HL-60 (cell line): ENCODE data around the gene FRMD3.

Experiments used
- DNase-seq, 2 experiments: peaks; one replicate each; pipeline ENCODE4 v3.0.0-alpha.2; 2010 to 2020; ENCODE audit warnings: low read depth in 1 of 2, low spot score in 1 of 2
- H3K27ac ChIP-seq: fragments of 250-450 bp; sonication (Bioruptor Pico); replicated peaks from 2 replicates; pipeline ENCODE4 v1.5.1; 2020; ENCODE audit warnings: mild to moderate bottlenecking, moderate library complexity
- H3K27me3 ChIP-seq: fragments of 250-450 bp; sonication (Bioruptor Pico); 2 replicates; pipeline ENCODE4 v1.5.1; 2021; ENCODE audit warnings: mild to moderate bottlenecking, moderate library complexity; ENCODE audit not compliant: insufficient read depth, poor library complexity, severe bottlenecking
- H3K4me3 ChIP-seq: replicated peaks from 2 replicates; pipeline ENCODE4 v1.5.1; 2011; ENCODE audit warnings: mild to moderate bottlenecking, control low read depth, low read length; ENCODE audit not compliant: insufficient read depth
- GABPA ChIP-seq: IDR thresholded peaks from 2 replicates; pipeline ENCODE4 v1.6.1; 2012; ENCODE audit warnings: low read depth
- POLR2AphosphoS5 ChIP-seq: IDR thresholded peaks from 2 replicates; pipeline ENCODE4 v1.6.1; 2012; ENCODE audit warnings: low read depth
- SPI1 ChIP-seq: IDR thresholded peaks from 2 replicates; pipeline ENCODE4 v1.6.1; 2012; ENCODE audit warnings: low read depth, mild to moderate bottlenecking, borderline replicate concordance
- TF ChIP-seq, protein P1 (sequence below): IDR thresholded peaks from one replicate; pipeline ENCODE4 v1.5.1; 2011; ENCODE audit warnings: low read length, control low read depth, inconsistent platforms; ENCODE audit not compliant: insufficient read depth
- TF ChIP-seq, protein P2 (sequence below): IDR thresholded peaks from 2 replicates; pipeline ENCODE4 v1.6.1; 2012; ENCODE audit warnings: low read depth; ENCODE audit not compliant: insufficient replicate concordance

FRMD3 gene

DNA sequence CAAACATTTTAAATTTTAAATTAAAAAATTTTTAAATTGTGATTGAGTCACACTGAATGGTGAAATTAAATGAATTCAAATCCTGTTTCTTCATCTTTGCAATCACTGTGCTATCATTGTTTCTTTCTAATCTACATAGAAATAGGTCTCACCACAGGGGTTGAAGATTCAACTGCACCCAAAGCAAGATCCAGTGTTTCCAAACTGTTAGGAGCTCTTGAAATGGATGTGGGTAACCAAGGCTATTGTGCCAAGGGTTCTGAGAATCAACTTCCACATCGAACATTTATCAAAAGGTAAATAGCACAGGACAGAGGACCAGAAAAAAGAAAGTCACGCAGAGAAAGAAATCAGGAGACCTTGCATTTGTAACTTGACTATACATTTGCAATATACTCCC, 302.7 kb downstream of the FRMD3 start:
- TF ChIP-seq GABPA: no peak
- Histone ChIP-seq H3K27ac (no peak overlapping the region), H3K27me3 (no peaks in the 10 kb centered on the region), H3K4me3 (no peak overlapping the region)
- DNase-seq: no peak

DNA sequence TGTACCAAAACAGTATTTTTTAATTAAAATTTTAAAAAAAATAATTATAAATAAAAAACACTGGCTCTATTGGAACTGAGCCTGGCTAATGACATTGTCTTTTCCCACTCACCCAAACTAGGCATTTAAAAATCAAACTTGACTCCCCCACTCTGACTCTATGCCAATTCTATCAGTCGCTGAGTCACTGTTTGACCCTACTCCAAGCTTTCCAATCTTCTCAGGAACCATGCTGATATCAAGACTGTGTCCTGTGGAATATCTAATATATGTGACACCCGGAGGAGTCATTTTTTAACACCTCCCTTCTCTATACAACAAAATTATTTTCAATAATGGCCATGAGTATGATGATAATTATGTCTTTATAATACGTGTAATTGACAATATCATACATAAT, 303.7 kb downstream of the FRMD3 start:
- no peak overlapping the region for H3K4me3 ChIP-seq
- H3K27ac ChIP-seq: no peak overlapping the region
- DNase-seq: no peak
- H3K27me3 ChIP-seq: no peaks in the 10 kb centered on the region
- TF ChIP-seq, protein P1, sequence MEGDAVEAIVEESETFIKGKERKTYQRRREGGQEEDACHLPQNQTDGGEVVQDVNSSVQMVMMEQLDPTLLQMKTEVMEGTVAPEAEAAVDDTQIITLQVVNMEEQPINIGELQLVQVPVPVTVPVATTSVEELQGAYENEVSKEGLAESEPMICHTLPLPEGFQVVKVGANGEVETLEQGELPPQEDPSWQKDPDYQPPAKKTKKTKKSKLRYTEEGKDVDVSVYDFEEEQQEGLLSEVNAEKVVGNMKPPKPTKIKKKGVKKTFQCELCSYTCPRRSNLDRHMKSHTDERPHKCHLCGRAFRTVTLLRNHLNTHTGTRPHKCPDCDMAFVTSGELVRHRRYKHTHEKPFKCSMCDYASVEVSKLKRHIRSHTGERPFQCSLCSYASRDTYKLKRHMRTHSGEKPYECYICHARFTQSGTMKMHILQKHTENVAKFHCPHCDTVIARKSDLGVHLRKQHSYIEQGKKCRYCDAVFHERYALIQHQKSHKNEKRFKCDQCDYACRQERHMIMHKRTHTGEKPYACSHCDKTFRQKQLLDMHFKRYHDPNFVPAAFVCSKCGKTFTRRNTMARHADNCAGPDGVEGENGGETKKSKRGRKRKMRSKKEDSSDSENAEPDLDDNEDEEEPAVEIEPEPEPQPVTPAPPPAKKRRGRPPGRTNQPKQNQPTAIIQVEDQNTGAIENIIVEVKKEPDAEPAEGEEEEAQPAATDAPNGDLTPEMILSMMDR: no peak
- no peak for TF ChIP-seq GABPA

DNA sequence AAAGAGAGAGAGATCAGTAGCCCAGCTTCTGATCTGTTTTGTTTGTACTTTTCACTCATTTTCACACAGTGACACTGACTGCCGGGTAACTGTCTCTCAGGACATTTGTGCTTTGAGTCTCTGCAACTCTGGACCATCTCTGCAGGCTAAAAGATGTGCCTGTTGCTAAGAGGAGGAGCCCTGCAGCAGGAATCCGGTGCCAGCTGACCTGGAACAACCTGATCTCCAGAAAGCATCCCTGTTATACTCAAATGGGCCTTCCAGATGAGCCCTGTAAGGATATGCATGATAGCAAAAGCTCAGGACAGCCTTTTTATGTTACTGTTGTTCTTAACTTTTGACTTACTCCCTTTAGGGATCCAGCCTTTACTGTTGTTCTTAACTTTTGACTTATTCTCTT, 304.6 kb downstream of the FRMD3 start:
- TF ChIP-seq SPI1: no peak
- TF ChIP-seq, protein P1: no peak
- TF ChIP-seq POLR2AphosphoS5: no peak
- TF ChIP-seq, protein P2, sequence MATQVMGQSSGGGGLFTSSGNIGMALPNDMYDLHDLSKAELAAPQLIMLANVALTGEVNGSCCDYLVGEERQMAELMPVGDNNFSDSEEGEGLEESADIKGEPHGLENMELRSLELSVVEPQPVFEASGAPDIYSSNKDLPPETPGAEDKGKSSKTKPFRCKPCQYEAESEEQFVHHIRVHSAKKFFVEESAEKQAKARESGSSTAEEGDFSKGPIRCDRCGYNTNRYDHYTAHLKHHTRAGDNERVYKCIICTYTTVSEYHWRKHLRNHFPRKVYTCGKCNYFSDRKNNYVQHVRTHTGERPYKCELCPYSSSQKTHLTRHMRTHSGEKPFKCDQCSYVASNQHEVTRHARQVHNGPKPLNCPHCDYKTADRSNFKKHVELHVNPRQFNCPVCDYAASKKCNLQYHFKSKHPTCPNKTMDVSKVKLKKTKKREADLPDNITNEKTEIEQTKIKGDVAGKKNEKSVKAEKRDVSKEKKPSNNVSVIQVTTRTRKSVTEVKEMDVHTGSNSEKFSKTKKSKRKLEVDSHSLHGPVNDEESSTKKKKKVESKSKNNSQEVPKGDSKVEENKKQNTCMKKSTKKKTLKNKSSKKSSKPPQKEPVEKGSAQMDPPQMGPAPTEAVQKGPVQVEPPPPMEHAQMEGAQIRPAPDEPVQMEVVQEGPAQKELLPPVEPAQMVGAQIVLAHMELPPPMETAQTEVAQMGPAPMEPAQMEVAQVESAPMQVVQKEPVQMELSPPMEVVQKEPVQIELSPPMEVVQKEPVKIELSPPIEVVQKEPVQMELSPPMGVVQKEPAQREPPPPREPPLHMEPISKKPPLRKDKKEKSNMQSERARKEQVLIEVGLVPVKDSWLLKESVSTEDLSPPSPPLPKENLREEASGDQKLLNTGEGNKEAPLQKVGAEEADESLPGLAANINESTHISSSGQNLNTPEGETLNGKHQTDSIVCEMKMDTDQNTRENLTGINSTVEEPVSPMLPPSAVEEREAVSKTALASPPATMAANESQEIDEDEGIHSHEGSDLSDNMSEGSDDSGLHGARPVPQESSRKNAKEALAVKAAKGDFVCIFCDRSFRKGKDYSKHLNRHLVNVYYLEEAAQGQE: no peak
- TF ChIP-seq GABPA: no peak
- no peaks in the 10 kb centered on the region for H3K27me3 ChIP-seq
- no peak overlapping the region for H3K27ac ChIP-seq
- DNase-seq: no peak
- no peak overlapping the region for H3K4me3 ChIP-seq

DNA sequence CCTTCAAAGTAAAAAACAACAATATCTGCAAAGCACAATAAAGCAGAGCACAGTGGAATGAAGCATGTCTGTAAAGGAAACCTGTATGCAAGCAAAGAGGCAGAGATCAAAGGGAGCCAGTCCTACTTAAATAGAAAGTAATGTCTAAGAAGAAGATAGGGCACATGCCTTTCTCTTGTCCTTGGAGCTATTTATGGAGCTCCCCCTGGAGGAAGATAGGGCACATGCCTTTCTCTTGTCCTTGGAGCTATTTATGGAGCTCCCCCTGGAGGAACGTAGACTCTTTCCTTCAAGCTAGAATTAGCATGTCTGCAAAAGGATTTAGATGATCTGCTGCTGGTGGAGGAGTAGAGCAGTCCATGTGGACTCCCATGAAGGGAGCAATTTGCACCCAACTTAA, 307.2 kb downstream of the FRMD3 start:
- Histone ChIP-seq H3K27ac (no peak overlapping the region), H3K4me3 (no peak overlapping the region), H3K27me3 (no peaks in the 10 kb centered on the region)
- peak; percentile 16 to 56 for DNase-seq
- TF ChIP-seq, protein P2: no peak
- TF ChIP-seq, protein P1: peak; percentile 53
